Measurements from ENCODE around the gene AP2A2.

The AP2A2 gene

GRCh38 chr11:1043563-1044096, 118.0 kb downstream of the AP2A2 start:
- Histone ChIP-seq H3K4me2 (peak overlapping the region; percentile 82), H3K9me3 (peaks cover 13% of the 10 kb centered on the region; the same call in 1 of the 2 replicates), H4K20me1 (no peaks in the 10 kb centered on the region), H3K4me3 (no peak overlapping the region), H3K9ac (peak overlapping the region; percentile 50), H3K36me3 (no peaks in the 10 kb centered on the region), H3K27ac (peak overlapping the region; percentile 89), H3K4me1 (peaks cover 85% of the 10 kb centered on the region), H3K27me3 (no peaks in the 10 kb centered on the region)
- TF ChIP-seq Cebpa-rat (IDR thresholded peaks at IDR 0.05), result no peak

- H3K4me1 ChIP-seq, result peaks cover 90% of the 10 kb centered on the region
Observed at GRCh38 chr11:1044160-1044559, 118.5 kb downstream of the AP2A2 start.

GRCh38 chr11:1047595-1048156, 122.0 kb downstream of the AP2A2 start:
- peaks cover 90% of the 10 kb centered on the region for H3K4me1 ChIP-seq
- no peak overlapping the region for H3K9ac ChIP-seq
- H3K27me3 ChIP-seq, result no peaks in the 10 kb centered on the region
- H3K27ac ChIP-seq, result peak overlapping the region; percentile 53; the same call in 1 of the 2 replicates
- TF ChIP-seq Cebpa-rat (IDR thresholded peaks at IDR 0.05), result no peak
- peaks cover 13% of the 10 kb centered on the region; the same call in 1 of the 2 replicates for H3K9me3 ChIP-seq
- no peaks in the 10 kb centered on the region for H3K36me3 ChIP-seq
- peak overlapping the region; percentile 91 for H3K4me2 ChIP-seq
- H4K20me1 ChIP-seq, result no peaks in the 10 kb centered on the region
- H3K4me3 ChIP-seq, result no peak overlapping the region

More at GRCh38 chr11:1044160-1044559, 118.5 kb downstream of the AP2A2 start:
- Histone ChIP-seq H4K20me1 (no peaks in the 10 kb centered on the region), H3K27ac (peak overlapping the region; percentile 89), H3K36me3 (no peaks in the 10 kb centered on the region), H3K9me3 (peaks cover 13% of the 10 kb centered on the region; the same call in 1 of the 2 replicates), H3K27me3 (no peaks in the 10 kb centered on the region), H3K4me3 (no peak overlapping the region), H3K4me2 (peak overlapping the region; percentile 82), H3K9ac (peak overlapping the region; percentile 50; the same call in 1 of the 2 replicates)
- TF ChIP-seq Cebpa-rat (IDR thresholded peaks at IDR 0.05), result no peak

- Histone ChIP-seq H4K20me1 (no peaks in the 10 kb centered on the region), H3K27ac (peak overlapping the region; percentile 70), H3K9me3 (peaks cover 13% of the 10 kb centered on the region; the same call in 1 of the 2 replicates), H3K4me2 (peak overlapping the region; percentile 91), H3K9ac (no peak overlapping the region), H3K27me3 (no peaks in the 10 kb centered on the region), H3K4me1 (peaks cover 90% of the 10 kb centered on the region), H3K36me3 (no peaks in the 10 kb centered on the region), H3K4me3 (no peak overlapping the region)
- TF ChIP-seq Cebpa-rat (IDR thresholded peaks at IDR 0.05), result no peak
Observed at GRCh38 chr11:1048375-1049070, 122.9 kb downstream of the AP2A2 start.

GRCh38 chr11:1049071-1049405, 123.4 kb downstream of the AP2A2 start:
- Histone ChIP-seq H3K36me3 (no peaks in the 10 kb centered on the region), H3K4me3 (no peak overlapping the region), H4K20me1 (no peaks in the 10 kb centered on the region), H3K4me1 (peaks cover 90% of the 10 kb centered on the region), H3K27ac (peak overlapping the region; percentile 70), H3K9ac (0 out of 2 replicates have a peak overlapping the region, but pooled peaks have one; percentile 66), H3K4me2 (peak overlapping the region; percentile 91), H3K9me3 (peaks cover 13% of the 10 kb centered on the region; the same call in 1 of the 2 replicates), H3K27me3 (no peaks in the 10 kb centered on the region)
- no peak for TF ChIP-seq Cebpa-rat (IDR thresholded peaks at IDR 0.05)

- Histone ChIP-seq H4K20me1 (no peaks in the 10 kb centered on the region), H3K9ac (peak overlapping the region; percentile 66)
Observed at GRCh38 chr11:1049431-1049891, 123.8 kb downstream of the AP2A2 start.

GRCh38 chr11:1049911-1050580, 124.4 kb downstream of the AP2A2 start:
- Histone ChIP-seq H3K9me3 (peaks cover 6% of the 10 kb centered on the region; the same call in 1 of the 2 replicates), H3K4me1 (peaks cover 91% of the 10 kb centered on the region), H3K36me3 (no peaks in the 10 kb centered on the region), H3K9ac (peak overlapping the region; percentile 66), H3K4me3 (peak overlapping the region; percentile 34; the same call in 1 of the 2 replicates), H3K27me3 (no peaks in the 10 kb centered on the region), H3K27ac (peak overlapping the region; percentile 70), H3K4me2 (peak overlapping the region; percentile 91), H4K20me1 (no peaks in the 10 kb centered on the region)
- no peak for TF ChIP-seq Cebpa-rat (IDR thresholded peaks at IDR 0.05)

More at GRCh38 chr11:1049431-1049891, 123.8 kb downstream of the AP2A2 start:
- peak overlapping the region; percentile 34; the same call in 1 of the 2 replicates for H3K4me3 ChIP-seq
- no peaks in the 10 kb centered on the region for H3K36me3 ChIP-seq
- peak overlapping the region; percentile 70 for H3K27ac ChIP-seq
- TF ChIP-seq Cebpa-rat (IDR thresholded peaks at IDR 0.05), result no peak
- no peaks in the 10 kb centered on the region for H3K27me3 ChIP-seq
- H3K4me2 ChIP-seq, result peak overlapping the region; percentile 91
- peaks cover 12% of the 10 kb centered on the region; the same call in 1 of the 2 replicates for H3K9me3 ChIP-seq
- peaks cover 91% of the 10 kb centered on the region for H3K4me1 ChIP-seq

GRCh38 chr11:1050581-1051355, 125.1 kb downstream of the AP2A2 start:
- no peaks in the 10 kb centered on the region for H3K36me3 ChIP-seq

More at GRCh38 chr11:1050581-1051355, 125.1 kb downstream of the AP2A2 start:
- H3K9ac ChIP-seq, result peak overlapping the region; percentile 66; the same call in 1 of the 2 replicates
- H3K27ac ChIP-seq, result peak overlapping the region; percentile 70
- H3K4me2 ChIP-seq, result peak overlapping the region; percentile 91
- H3K9me3 ChIP-seq, result no peaks in the 10 kb centered on the region
- no peaks in the 10 kb centered on the region for H4K20me1 ChIP-seq
- peak overlapping the region; percentile 34; the same call in 1 of the 2 replicates for H3K4me3 ChIP-seq
- H3K4me1 ChIP-seq, result peaks cover 98% of the 10 kb centered on the region
- no peaks in the 10 kb centered on the region for H3K27me3 ChIP-seq
- TF ChIP-seq Cebpa-rat (IDR thresholded peaks at IDR 0.05), result no peak
